ENCODE results near the gene SLC4A11.
"Not testable (repeated sequence)": the region's sequence is repeated elsewhere in the genome, so short reads cannot be mapped to it uniquely, and the experiment has no call there.

Gene SLC4A11

DNA sequence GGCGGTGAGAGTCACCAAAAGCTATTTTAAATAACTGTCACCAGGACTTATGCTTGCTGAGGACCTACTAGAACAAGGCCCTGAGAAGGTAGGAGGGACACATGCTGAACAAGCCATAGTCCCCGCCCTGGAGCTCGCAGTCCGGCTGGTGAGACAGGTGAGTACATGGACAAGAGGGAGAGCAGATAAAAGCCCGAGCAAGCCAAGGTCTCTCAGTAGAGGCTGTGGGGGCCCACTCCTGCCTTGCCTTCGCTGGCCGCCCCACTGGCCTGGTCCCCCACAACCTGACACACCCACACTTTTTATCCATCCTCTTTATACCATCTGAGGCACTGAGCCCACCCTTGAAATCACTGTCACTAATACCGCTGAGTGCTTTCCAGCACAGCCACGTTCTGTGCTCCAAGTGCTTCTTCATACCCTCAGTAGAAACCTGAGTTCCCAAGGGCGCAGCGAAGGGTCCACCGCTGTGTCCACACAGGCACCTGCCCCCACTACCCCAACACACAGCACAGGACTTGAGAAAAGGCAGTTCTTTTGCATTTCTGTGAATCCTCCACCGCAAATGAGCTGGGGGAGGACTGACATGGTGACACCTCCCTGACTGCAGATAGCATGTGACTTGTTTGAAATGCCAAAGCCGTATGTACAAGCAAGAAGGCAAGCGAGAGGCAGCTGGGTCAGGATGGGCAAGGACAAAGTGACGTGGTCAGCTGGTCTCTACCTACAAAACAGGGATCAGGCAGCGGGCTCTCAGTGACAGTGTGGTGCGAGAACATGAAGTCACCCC, 46.6 kb downstream of the SLC4A11 start:
- Histone ChIP-seq H3K9me3 (ENCODE audit: severe bottlenecking) (no peaks in the 10 kb centered on the region), H3K27ac (ENCODE audit: poor library complexity, severe bottlenecking) (no peak overlapping the region), H3K4me3 (ENCODE audit: severe bottlenecking) (no peak overlapping the region), H3K4me1 (ENCODE audit: insufficient read depth, poor library complexity, severe bottlenecking) (no peaks in the 10 kb centered on the region), H3K27me3 (ENCODE audit: insufficient read depth, poor library complexity, severe bottlenecking) (no peaks in the 10 kb centered on the region), H3K36me3 (ENCODE audit: low read depth) (peaks cover 70% of the 10 kb centered on the region)
- DNase-seq (ENCODE audit: low spot score) (no peak), ATAC-seq (ENCODE audit: low read depth) (no peak)
- TF ChIP-seq, protein P1, sequence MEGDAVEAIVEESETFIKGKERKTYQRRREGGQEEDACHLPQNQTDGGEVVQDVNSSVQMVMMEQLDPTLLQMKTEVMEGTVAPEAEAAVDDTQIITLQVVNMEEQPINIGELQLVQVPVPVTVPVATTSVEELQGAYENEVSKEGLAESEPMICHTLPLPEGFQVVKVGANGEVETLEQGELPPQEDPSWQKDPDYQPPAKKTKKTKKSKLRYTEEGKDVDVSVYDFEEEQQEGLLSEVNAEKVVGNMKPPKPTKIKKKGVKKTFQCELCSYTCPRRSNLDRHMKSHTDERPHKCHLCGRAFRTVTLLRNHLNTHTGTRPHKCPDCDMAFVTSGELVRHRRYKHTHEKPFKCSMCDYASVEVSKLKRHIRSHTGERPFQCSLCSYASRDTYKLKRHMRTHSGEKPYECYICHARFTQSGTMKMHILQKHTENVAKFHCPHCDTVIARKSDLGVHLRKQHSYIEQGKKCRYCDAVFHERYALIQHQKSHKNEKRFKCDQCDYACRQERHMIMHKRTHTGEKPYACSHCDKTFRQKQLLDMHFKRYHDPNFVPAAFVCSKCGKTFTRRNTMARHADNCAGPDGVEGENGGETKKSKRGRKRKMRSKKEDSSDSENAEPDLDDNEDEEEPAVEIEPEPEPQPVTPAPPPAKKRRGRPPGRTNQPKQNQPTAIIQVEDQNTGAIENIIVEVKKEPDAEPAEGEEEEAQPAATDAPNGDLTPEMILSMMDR (IDR thresholded peaks at IDR 0.05; ENCODE audit: poor library complexity, severe bottlenecking): no peak

DNA sequence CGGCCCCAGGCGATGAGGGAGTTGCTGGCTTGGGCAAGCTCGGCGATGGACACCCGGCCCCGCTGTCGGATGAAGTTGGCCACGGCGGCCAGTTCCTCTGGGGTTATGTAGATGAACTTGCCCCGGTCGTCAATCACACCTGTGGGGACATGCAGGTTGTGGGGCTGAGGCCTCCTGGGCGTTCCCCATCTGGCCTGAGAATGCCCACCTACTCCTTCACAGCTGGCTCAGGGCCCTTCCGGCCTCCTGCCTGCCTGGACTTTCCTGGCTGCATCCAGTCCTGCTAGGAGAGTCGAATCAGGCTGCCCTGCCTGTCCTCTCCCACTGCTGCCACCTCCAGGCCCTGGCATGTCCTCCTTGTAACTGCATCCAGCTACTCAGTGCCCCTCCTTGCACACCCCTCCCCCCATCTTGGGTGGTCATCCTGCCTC, 48.3 kb downstream of the SLC4A11 start:
- peaks cover 53% of the 10 kb centered on the region for H3K36me3 ChIP-seq (ENCODE audit: low read depth)
- no peak overlapping the region for H3K4me3 ChIP-seq (ENCODE audit: severe bottlenecking)
- H3K27me3 ChIP-seq (ENCODE audit: insufficient read depth, poor library complexity, severe bottlenecking): no peaks in the 10 kb centered on the region
- no peaks in the 10 kb centered on the region for H3K4me1 ChIP-seq (ENCODE audit: insufficient read depth, poor library complexity, severe bottlenecking)
- DNase-seq (ENCODE audit: low spot score) (no peak), ATAC-seq (ENCODE audit: low read depth) (no peak)
- TF ChIP-seq, protein P1 (IDR thresholded peaks at IDR 0.05; ENCODE audit: poor library complexity, severe bottlenecking): no peak
- H3K27ac ChIP-seq (ENCODE audit: poor library complexity, severe bottlenecking): no peak overlapping the region
- H3K9me3 ChIP-seq (ENCODE audit: severe bottlenecking): no peaks in the 10 kb centered on the region

DNA sequence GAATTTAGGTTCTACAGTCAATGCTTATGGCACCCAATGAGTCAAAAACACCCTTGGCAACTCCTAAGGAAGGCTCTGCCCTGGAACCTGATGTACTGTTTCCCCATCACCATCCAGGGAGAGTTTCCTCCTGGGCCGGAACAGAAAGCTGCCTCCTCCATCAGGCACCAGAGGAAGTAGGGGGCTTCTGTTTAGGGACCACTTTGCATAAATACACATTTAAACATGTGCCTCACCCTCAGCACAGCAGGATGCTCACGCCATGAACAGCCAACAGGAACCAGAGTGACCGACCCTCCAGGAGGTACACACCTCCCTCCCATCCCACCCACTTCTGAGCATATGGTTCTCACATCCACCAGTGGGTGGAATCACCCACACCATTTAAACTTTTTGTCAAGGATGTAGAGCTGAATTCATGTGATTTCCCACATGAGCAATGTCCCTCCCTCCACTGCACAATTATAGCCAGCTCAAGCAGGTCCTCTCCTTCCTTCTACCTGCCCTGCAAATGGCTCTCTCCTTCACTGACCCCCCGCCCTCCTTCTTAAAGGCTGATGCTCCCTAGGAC, 49.3 kb downstream of the SLC4A11 start:
- Histone ChIP-seq H3K4me3 (ENCODE audit: severe bottlenecking) (no peak overlapping the region), H3K4me1 (ENCODE audit: insufficient read depth, poor library complexity, severe bottlenecking) (no peaks in the 10 kb centered on the region), H3K9me3 (ENCODE audit: severe bottlenecking) (no peaks in the 10 kb centered on the region), H3K27ac (ENCODE audit: poor library complexity, severe bottlenecking) (no peak overlapping the region), H3K36me3 (ENCODE audit: low read depth) (peaks cover 42% of the 10 kb centered on the region), H3K27me3 (ENCODE audit: insufficient read depth, poor library complexity, severe bottlenecking) (no peaks in the 10 kb centered on the region)
- no peak for ATAC-seq (ENCODE audit: low read depth)
- no peak for DNase-seq (ENCODE audit: low spot score)
- TF ChIP-seq, protein P1 (IDR thresholded peaks at IDR 0.05; ENCODE audit: poor library complexity, severe bottlenecking): no peak

DNA sequence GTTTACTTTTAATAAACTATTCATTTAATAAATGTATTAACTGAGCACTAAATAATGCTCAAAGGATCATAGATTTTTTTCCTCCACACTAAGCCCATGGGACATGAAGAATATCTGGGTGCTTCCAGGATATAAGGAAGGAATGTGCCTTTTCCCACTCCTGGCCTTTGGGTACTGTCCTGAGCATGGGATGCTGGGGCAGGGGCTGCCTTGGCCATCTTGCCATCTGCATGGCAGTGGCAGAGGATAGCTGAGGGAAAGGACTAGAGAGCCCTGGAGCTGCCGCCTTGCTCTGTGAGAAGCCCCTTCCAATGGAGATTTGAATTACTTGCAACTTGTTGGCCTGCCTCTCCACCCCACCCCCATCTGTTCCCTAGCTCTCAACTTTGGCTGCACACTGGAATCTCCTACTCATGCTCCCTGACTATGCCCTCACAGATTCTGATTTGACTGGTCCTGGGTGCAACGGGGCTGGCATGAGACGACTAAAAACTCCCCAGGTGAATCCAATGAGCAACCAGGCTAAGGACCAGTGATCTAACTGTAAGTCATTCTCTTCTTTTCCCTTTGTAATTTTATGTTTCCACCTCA, 50.1 kb downstream of the SLC4A11 start:
- Histone ChIP-seq H3K36me3 (ENCODE audit: low read depth) (peaks cover 35% of the 10 kb centered on the region), H3K27me3 (ENCODE audit: insufficient read depth, poor library complexity, severe bottlenecking) (no peaks in the 10 kb centered on the region), H3K4me1 (ENCODE audit: insufficient read depth, poor library complexity, severe bottlenecking) (no peaks in the 10 kb centered on the region), H3K4me3 (ENCODE audit: severe bottlenecking) (no peak overlapping the region), H3K9me3 (ENCODE audit: severe bottlenecking) (no peaks in the 10 kb centered on the region), H3K27ac (ENCODE audit: poor library complexity, severe bottlenecking) (no peak overlapping the region)
- no peak; the same call in 2 of the 3 replicates for ATAC-seq (ENCODE audit: low read depth)
- TF ChIP-seq, protein P1 (IDR thresholded peaks at IDR 0.05; ENCODE audit: poor library complexity, severe bottlenecking): no peak
- no peak for DNase-seq (ENCODE audit: low spot score)

DNA sequence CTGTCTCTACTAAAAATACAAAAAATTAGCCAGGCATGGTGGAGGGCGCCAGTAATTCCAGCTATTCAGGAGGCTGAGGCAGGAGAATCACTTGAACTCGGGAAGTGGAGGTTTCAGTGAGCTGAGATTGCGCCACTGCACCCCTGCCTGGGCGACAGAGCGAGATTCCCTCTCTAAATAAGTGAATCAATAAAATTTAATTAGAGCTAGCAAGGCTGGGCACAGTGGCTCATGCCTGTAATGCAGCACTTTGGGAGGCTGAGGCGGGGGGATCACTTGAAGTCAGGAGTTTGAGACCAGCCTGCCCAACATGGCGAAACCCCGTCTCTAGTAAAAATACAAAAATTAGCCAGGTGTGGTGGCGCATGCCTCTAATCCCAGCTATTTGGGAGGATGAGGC, 51.1 kb downstream of the SLC4A11 start:
- peaks cover 26% of the 10 kb centered on the region for H3K36me3 ChIP-seq (ENCODE audit: low read depth)
- DNase-seq (ENCODE audit: low spot score); H3K4me1 ChIP-seq (ENCODE audit: insufficient read depth, poor library complexity, severe bottlenecking); H3K27ac ChIP-seq (ENCODE audit: poor library complexity, severe bottlenecking); H3K27me3 ChIP-seq (ENCODE audit: insufficient read depth, poor library complexity, severe bottlenecking); H3K4me3 ChIP-seq (ENCODE audit: severe bottlenecking); ATAC-seq (ENCODE audit: low read depth); H3K9me3 ChIP-seq (ENCODE audit: severe bottlenecking): not testable (repeated sequence)

All from RWPE2 (cell line).